BJ (cell line): Measurements from ENCODE around the gene ESPNL. TPM values are rescaled to one million over a fixed set of nuclear protein-coding genes. Genes with fewer than 3 reads are reported as not detected.

Experiments used
- CTCF ChIA-PET: fragments of 350-600 bp; formaldehyde crosslinking; extraction: SDS; loops from one replicate; lab custom pipeline; 2021; ENCODE audit warnings: antibody characterized with exemption, inconsistent platforms; lab: Yijun Ruan, JAX
- POLR2A ChIA-PET: fragments of 300-600 bp; sonication (Branson Sonifier 250); formaldehyde crosslinking; extraction: SDS; loops from one replicate; lab custom pipeline; 2021; ENCODE audit warnings: antibody characterized with exemption; lab: Charles Lee
- DNase-seq: peaks from one replicate; pipeline ENCODE4 v3.0.0-alpha.2; 2011; ENCODE audit warnings: low read depth
- H3K27me3 ChIP-seq: 2 replicates; pipeline ENCODE4 v1.6.0; 2011; ENCODE audit warnings: low read length; ENCODE audit not compliant: control insufficient read depth, insufficient read depth
- H3K36me3 ChIP-seq: 2 replicates; pipeline ENCODE4 v1.5.1; 2011; ENCODE audit warnings: low read length; ENCODE audit not compliant: control insufficient read depth, insufficient read depth
- H3K4me3 ChIP-seq: 2 replicates; pipeline ENCODE4 v1.5.1; 2011; ENCODE audit warnings: low read depth, mild to moderate bottlenecking, control low read depth, low read length
- CTCF ChIP-seq: IDR thresholded peaks from 2 replicates; pipeline ENCODE4 v1.5.1; 2011; ENCODE audit warnings: low read depth, mild to moderate bottlenecking, control low read depth, inconsistent platforms, low read length, moderate library complexity; ENCODE audit not compliant: insufficient read depth
- polyA plus RNA-seq: library from polyadenylated mRNA; depleted of rRNA; stranded (reverse); fragments of >200 nt; gene quantifications from 2 replicates; pipeline ENCODE4 v1.2.3, GENCODE V29; 2011

ESPNL gene
- polyA plus RNA-seq, 1 experiment = 2.1 TPM

GRCh38 chr2:238080518-238080917 is 19.6 kb upstream of the ESPNL start:
- CTCF ChIA-PET = no interaction called here
- peaks cover 3% of the 10 kb centered on the region for H3K36me3 ChIP-seq
- no peaks in the 10 kb centered on the region for H3K27me3 ChIP-seq
- H3K4me3 ChIP-seq = no peak overlapping the region
- POLR2A ChIA-PET = no interaction called here
- DNase-seq = no peak
- TF ChIP-seq CTCF = no peak

GRCh38 chr2:238081150-238081549 is 19.0 kb upstream of the ESPNL start:
- H3K27me3 ChIP-seq = no peaks in the 10 kb centered on the region
- CTCF ChIA-PET = no interaction called here
- H3K36me3 ChIP-seq = peaks cover 3% of the 10 kb centered on the region
- DNase-seq = no peak
- TF ChIP-seq CTCF = no peak
- POLR2A ChIA-PET = no interaction called here
- no peak overlapping the region for H3K4me3 ChIP-seq

GRCh38 chr2:238081561-238081960 is 18.6 kb upstream of the ESPNL start:
- Histone ChIP-seq H3K27me3 (no peaks in the 10 kb centered on the region), H3K36me3 (peaks cover 3% of the 10 kb centered on the region), H3K4me3 (no peak overlapping the region)
- CTCF ChIA-PET = no interaction called here
- no peak for TF ChIP-seq CTCF
- no peak for DNase-seq
- POLR2A ChIA-PET = no interaction called here

DNA sequence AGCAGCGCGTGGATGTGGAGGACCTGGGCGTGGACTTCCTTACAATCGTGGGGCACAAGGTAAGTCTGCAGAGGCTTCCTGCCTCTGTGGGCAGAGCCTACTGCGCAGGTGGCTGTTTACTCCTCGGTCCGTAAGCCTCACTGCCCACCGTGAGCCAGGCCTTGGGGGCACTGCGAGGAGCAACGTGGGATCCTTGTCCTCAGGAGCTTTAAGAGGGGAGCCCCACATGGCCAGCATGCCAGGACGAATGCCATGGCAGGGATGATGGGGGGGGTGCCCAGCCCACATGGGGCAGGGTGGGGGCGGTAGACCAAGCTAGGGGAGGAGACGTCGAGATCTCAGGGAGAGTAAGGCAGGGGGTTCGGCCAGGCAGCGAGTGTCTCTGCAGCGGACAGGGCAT is 18.0 kb upstream of the ESPNL start:
- ChIA-PET POLR2A (no interaction called here), CTCF (no interaction called here)
- no peak for DNase-seq
- H3K36me3 ChIP-seq = peaks cover 3% of the 10 kb centered on the region
- TF ChIP-seq CTCF = no peak
- no peak overlapping the region for H3K4me3 ChIP-seq
- H3K27me3 ChIP-seq = no peaks in the 10 kb centered on the region

GRCh38 chr2:238082827-238083226 is 17.3 kb upstream of the ESPNL start:
- DNase-seq = no peak
- no peak for TF ChIP-seq CTCF
- H3K27me3 ChIP-seq = no peaks in the 10 kb centered on the region
- ChIA-PET CTCF (no interaction called here), POLR2A (no interaction called here)
- H3K4me3 ChIP-seq = no peak overlapping the region
- peaks cover 3% of the 10 kb centered on the region for H3K36me3 ChIP-seq
